VCaP (cell line): ENCODE results near the gene CILP.

Source experiments
- H3K27ac ChIP-seq: fragments of 450-650 bp; 2 replicates; pipeline ENCODE4 v1.5.1; 2017
- CTCF ChIP-seq: fragments of 450-650 bp; conservative IDR thresholded peaks from 2 replicates; pipeline ENCODE4 v1.5.1; 2017; ENCODE audit warnings: mild to moderate bottlenecking, moderate library complexity

Gene CILP

GRCh38 chr15:65219137-65219536 lies 7.9 kb upstream of the CILP start:
- no peak for TF ChIP-seq CTCF
- H3K27ac ChIP-seq: no peak overlapping the region

GRCh38 chr15:65217526-65218482 lies 6.5 kb upstream of the CILP start:
- TF ChIP-seq CTCF: no peak
- no peak overlapping the region for H3K27ac ChIP-seq

GRCh38 chr15:65215496-65215895 lies 4.2 kb upstream of the CILP start:
- TF ChIP-seq CTCF: no peak

GRCh38 chr15:65214010-65214409 lies 2.7 kb upstream of the CILP start:
- no peak for TF ChIP-seq CTCF

More at GRCh38 chr15:65215496-65215895, 4.2 kb upstream of the CILP start:
- H3K27ac ChIP-seq: no peak overlapping the region

GRCh38 chr15:65213241-65213640 lies 2.0 kb upstream of the CILP start:
- no peak for TF ChIP-seq CTCF

More at GRCh38 chr15:65214010-65214409, 2.7 kb upstream of the CILP start:
- H3K27ac ChIP-seq: no peak overlapping the region

GRCh38 chr15:65212097-65212496 lies 824 bp upstream of the CILP start:
- peak; percentile 46 for TF ChIP-seq CTCF
- H3K27ac ChIP-seq: no peak overlapping the region

More at GRCh38 chr15:65213241-65213640, 2.0 kb upstream of the CILP start:
- H3K27ac ChIP-seq: no peak overlapping the region

GRCh38 chr15:65211482-65211982 lies 259 bp upstream of the CILP start:
- no peak for TF ChIP-seq CTCF
- no peak overlapping the region for H3K27ac ChIP-seq
